Spinal cord (tissue), 10 donors: ENCODE data around the gene PI4KB. TPM values are rescaled to one million over a fixed set of nuclear protein-coding genes. Genes with fewer than 3 reads are reported as not detected.

Source experiments
- DNase-seq, 6 donors: peaks; one replicate each; pipeline versions ENCODE4 v3.0.0 to v3.0.0-alpha.2; 2013 to 2015; ENCODE audit warnings: low spot score in 6 of 6, low read depth in 4 of 6
- H3K27ac ChIP-seq: one replicate; pipeline ENCODE4 v1.5.1; 2013; ENCODE audit warnings: low read depth, low read length, control low read depth
- H3K27me3 ChIP-seq: one replicate; pipeline ENCODE4 v1.6.1; 2013; ENCODE audit warnings: low read length; ENCODE audit not compliant: control insufficient read depth, insufficient read depth
- H3K36me3 ChIP-seq: one replicate; pipeline ENCODE4 v1.6.1; 2013; ENCODE audit warnings: low read length; ENCODE audit not compliant: control insufficient read depth, insufficient read depth
- H3K4me1 ChIP-seq: one replicate; pipeline ENCODE4 v1.6.1; 2013; ENCODE audit warnings: low read length; ENCODE audit not compliant: control insufficient read depth, insufficient read depth
- H3K4me3 ChIP-seq: one replicate; pipeline ENCODE4 v1.5.1; 2013; ENCODE audit warnings: low read depth, low read length, control low read depth
- H3K9me3 ChIP-seq: one replicate; pipeline ENCODE4 v1.6.1; 2013; ENCODE audit warnings: low read length; ENCODE audit not compliant: control insufficient read depth, insufficient read depth
- WGBS: methylation state at CpG from one replicate; pipeline ENCODE4 v1.1.5; 2013; ENCODE audit warnings: missing lambda C conversion rate; ENCODE audit not compliant: insufficient coverage; 5-methylcytosine and 5-hydroxymethylcytosine counted together
- polyA plus RNA-seq, 2 donors: library from polyadenylated mRNA; unstranded; fragments of 120-200 nt; gene quantifications; one replicate each; pipeline ENCODE4 v1.2.1, GENCODE V29; 2013; ENCODE audit not compliant: insufficient read length in 2 of 2
- total RNA-seq, 2 donors: library from RNA; depleted of rRNA in 1 of 2; stranded (reverse); fragments of 120-200 nt in 1 of 2; fragments of >200 nt in 1 of 2; gene quantifications; one replicate each; pipeline versions ENCODE4 v1.2.3 to v1.2.4, GENCODE V29; 2013 to 2014
- donor health status: healthy.

Gene PI4KB
- total and polyA plus RNA-seq, 4 donors: 37.9 to 79.0 (median 60.0) TPM

DNA sequence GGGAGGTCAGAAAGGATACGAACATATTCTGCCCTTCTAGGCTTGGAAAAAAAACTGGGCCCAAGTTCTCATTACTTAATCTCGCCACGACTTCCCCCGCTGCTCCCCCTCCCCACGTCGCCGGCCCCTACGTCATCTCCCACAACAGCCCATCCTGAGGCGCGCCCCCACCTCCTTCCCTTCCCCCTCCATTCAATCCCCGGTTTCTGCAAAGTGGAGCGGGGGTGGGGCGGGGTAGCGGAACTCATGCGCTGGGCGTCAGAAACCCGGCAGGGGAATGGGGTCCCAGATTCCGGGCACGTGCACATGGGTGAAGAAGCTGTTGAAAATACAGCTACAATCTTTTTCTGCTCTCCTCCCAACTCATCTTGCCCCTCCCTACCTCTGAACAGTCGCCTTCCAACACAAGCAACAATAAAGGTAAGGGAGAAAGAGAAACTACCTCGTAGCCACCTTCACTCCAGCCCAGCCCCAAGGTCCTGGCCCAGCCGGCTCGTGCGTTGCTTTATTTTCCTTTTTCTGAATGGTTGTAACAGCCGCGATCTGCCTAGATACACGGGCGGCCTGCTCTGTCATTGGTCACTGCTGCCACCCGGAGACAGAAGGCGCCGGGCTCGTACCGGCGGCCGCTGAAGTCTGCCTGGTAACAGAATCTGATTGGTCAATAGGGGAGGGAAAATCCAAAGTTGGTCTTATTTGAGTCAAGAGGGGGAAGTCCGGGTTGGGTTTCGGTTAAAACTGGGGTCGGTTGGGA, 19.7 kb upstream of the PI4KB start, which contains the start of gene RFX5:
RFX5 (minus strand) TSS at position 484 of the 754 bp plus-strand sequence. CDS start 932 bp downstream, outside the sequence.
- no peaks in the 10 kb centered on the region for H3K27me3 ChIP-seq
- peaks cover 23% of the 10 kb centered on the region for H3K36me3 ChIP-seq
- peak within 1 kb of the TSS; percentile 82 for H3K4me3 ChIP-seq
- DNase-seq: peak; percentile 91 to 99 (median 96)
- peak within 1 kb of the TSS; percentile 95 for H3K27ac ChIP-seq
- H3K4me1 ChIP-seq: peaks cover 24% of the 10 kb centered on the region
- H3K9me3 ChIP-seq: no peaks in the 10 kb centered on the region
- under 1% methylated on average over 24 of the region's 38 CpGs for WGBS

DNA sequence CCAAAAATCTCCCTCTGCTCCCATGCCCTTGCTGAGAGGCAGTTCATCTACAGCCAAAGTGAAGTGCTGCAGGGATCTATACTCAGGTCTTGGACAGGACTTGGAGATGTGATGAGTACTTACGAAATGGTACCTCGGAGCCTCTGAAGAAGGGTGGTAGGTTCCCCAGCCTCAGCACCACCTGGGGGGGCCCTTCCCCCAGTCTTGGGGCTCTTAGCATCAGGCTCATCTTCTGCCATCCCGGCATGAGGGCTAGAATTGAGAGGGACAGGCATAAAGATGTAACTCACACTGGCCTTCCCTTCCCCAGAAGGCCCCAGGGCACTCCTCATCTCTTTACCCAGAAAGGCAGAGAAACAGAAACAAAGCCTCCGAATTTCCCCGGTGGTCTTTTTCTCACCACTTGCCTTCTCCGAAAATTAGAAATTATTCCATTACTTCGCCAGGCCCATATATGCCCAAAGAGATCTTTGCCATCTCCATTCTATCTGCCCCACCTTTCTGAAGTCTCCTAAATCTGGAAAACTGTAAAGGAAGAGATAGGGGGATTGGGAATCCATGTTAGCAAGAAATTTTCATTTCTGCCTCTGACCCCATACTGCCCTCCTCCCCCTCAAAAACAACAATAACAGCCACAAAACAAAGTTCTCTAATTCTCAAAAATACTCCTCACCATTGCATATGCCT, 19.0 kb upstream of the PI4KB start:
- Histone ChIP-seq H3K36me3 (peaks cover 23% of the 10 kb centered on the region), H3K4me3 (peak overlapping the region; percentile 82), H3K9me3 (no peaks in the 10 kb centered on the region), H3K27me3 (no peaks in the 10 kb centered on the region), H3K4me1 (peaks cover 24% of the 10 kb centered on the region), H3K27ac (peak overlapping the region; percentile 95)
- DNase-seq: peak in 2 of 6 donors; percentile 19 to 22
- 20% methylated on average over 5 of the region's 7 CpGs for WGBS

DNA sequence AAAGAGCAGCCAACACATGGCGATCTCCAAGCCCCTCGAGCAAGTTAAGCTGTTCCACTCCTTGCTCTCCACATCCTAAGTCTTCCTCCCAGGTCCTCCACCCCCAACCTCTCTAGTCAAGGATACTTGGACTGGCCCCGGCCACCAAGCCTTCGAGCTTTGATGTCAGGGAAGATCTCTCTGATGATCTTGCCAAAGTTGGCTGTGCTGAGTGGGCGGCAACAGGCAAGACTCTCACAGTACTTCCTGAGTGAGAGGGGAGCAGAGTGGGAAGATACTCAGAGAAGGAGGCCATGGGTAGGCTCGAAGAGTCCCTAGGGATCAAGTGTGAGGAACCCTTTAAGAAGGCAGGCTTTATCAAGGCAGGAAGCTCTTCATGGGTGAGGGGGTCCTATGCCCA, 17.1 kb upstream of the PI4KB start:
- H3K4me3 ChIP-seq: no peak overlapping the region
- peaks cover 24% of the 10 kb centered on the region for H3K4me1 ChIP-seq
- peaks cover 23% of the 10 kb centered on the region for H3K36me3 ChIP-seq
- no peaks in the 10 kb centered on the region for H3K27me3 ChIP-seq
- WGBS: 95% methylated on average over 3 of the region's 6 CpGs
- no peaks in the 10 kb centered on the region for H3K9me3 ChIP-seq
- no peak for DNase-seq
- no peak overlapping the region for H3K27ac ChIP-seq

GRCh38 chr1:151343587-151343986, 16.4 kb upstream of the PI4KB start:
- Histone ChIP-seq H3K27ac (no peak overlapping the region), H3K9me3 (no peaks in the 10 kb centered on the region), H3K4me3 (no peak overlapping the region), H3K36me3 (peaks cover 23% of the 10 kb centered on the region), H3K4me1 (peaks cover 24% of the 10 kb centered on the region), H3K27me3 (no peaks in the 10 kb centered on the region)
- DNase-seq: no peak
- WGBS: 84% methylated on average over 9 of the region's 9 CpGs

GRCh38 chr1:151342569-151342968, 15.4 kb upstream of the PI4KB start:
- Histone ChIP-seq H3K4me1 (peaks cover 20% of the 10 kb centered on the region), H3K4me3 (no peak overlapping the region), H3K27ac (no peak overlapping the region), H3K27me3 (no peaks in the 10 kb centered on the region), H3K36me3 (peaks cover 23% of the 10 kb centered on the region), H3K9me3 (no peaks in the 10 kb centered on the region)
- 83% methylated on average over 5 of the region's 6 CpGs for WGBS
- DNase-seq: no peak

- Histone ChIP-seq H3K4me1 (peaks cover 20% of the 10 kb centered on the region), H3K4me3 (no peak overlapping the region), H3K27me3 (no peaks in the 10 kb centered on the region), H3K9me3 (no peaks in the 10 kb centered on the region), H3K36me3 (peaks cover 23% of the 10 kb centered on the region), H3K27ac (no peak overlapping the region)
- WGBS: 86% methylated on average over 1 of the region's 2 CpGs
- DNase-seq: no peak
Observed at GRCh38 chr1:151342021-151342420, 14.8 kb upstream of the PI4KB start.

DNA sequence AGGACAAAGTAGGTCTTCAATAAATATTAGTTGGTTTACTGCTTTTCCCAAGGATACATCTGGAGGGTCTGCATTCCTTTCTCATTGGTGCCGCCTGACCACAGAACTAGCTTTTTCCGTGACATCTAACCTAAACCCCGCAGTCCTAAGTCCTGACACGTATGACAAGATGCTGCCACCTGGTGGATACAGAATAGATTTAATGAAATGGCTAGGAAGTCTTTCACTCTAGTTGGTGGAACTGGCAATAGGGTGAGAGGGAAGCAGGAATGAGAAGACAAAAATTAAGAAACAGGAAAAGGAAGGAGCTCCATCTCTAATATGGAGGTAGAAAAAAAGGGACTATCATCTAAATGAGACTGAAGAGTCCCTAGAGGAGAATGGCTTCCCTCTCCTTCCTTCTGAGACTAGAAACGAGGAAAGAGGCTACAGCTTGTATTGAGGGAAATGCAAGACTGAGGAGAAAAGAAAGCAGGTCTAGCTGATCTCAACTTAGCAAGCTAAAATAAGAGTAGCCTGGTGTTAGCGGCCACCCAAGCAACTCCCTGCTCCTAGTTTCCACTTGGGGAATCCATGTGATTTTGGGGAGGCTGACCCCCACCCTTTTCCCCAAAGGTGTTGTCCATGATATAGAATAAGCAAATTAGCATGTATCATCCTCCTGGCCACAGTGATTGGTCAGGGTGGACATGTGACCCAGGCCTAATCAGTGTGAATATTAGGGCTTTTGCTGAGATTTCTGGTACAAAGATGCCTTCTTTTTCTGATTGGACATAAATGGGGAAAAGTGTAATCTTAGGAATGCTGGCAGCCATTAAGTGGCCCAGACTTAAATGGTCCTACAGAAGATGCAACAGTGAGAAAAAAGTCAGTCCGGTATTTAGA, 13.9 kb upstream of the PI4KB start:
- peak in 5 of 6 donors; percentile 58 to 94 (median 63) for DNase-seq
- H3K4me1 ChIP-seq: peaks cover 18% of the 10 kb centered on the region
- 10% methylated on average over 4 of the region's 7 CpGs for WGBS
- peaks cover 23% of the 10 kb centered on the region for H3K36me3 ChIP-seq
- H3K4me3 ChIP-seq: no peak overlapping the region
- H3K27ac ChIP-seq: peak overlapping the region; percentile 49
- no peaks in the 10 kb centered on the region for H3K9me3 ChIP-seq
- H3K27me3 ChIP-seq: no peaks in the 10 kb centered on the region

DNA sequence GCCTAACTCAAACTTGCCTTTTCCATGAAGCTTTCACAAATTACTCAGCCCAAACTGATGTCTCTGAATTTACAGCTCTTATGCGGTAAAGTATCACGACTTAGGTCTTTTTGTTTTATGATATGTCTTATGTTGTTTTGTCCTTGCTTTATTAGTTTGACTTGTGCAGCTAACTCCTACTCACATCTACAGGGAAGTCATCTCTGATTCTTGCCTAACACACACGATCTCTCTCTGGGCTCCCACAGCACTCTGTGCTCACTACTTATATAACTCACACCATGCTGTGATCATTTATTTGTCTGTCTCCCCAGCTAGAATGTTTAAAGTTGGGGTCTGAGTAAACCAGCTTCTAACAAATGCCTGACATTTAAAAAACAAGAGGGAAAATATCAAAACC, 9.3 kb upstream of the PI4KB start:
- DNase-seq: no peak
- Histone ChIP-seq H3K4me1 (no peaks in the 10 kb centered on the region), H3K9me3 (no peaks in the 10 kb centered on the region), H3K4me3 (no peak overlapping the region), H3K27me3 (no peaks in the 10 kb centered on the region), H3K36me3 (no peaks in the 10 kb centered on the region), H3K27ac (no peak overlapping the region)
- 80% methylated on average over 1 of the region's 3 CpGs for WGBS

- no peaks in the 10 kb centered on the region for H3K27me3 ChIP-seq
- no peaks in the 10 kb centered on the region for H3K4me1 ChIP-seq
- no peaks in the 10 kb centered on the region for H3K36me3 ChIP-seq
- WGBS: no CpG with 5 or more reads among the region's 5 CpGs
- H3K27ac ChIP-seq: no peak overlapping the region
- DNase-seq: no peak
- H3K9me3 ChIP-seq: no peaks in the 10 kb centered on the region
- no peak overlapping the region for H3K4me3 ChIP-seq
Observed at GRCh38 chr1:151334822-151335221, 7.6 kb upstream of the PI4KB start.
